Kidney epithelial cell (primary cell): ENCODE measurements around the gene RAB17. TPM values are rescaled to one million over a fixed set of nuclear protein-coding genes. Genes with fewer than 3 reads are reported as not detected.
A peak's percentile ranks its signal among the peaks of the same experiment; 100 is the strongest.

Experiments used
- DNase-seq: peaks from one replicate; pipeline ENCODE4 v3.0.0-alpha.2; 2010; ENCODE audit warnings: low read depth
- H3K27me3 ChIP-seq: 2 replicates; pipeline ENCODE4 v1.6.0; 2011; ENCODE audit warnings: low read length; ENCODE audit not compliant: control insufficient read depth, insufficient read depth
- H3K36me3 ChIP-seq: 2 replicates; pipeline ENCODE4 v1.5.1; 2011; ENCODE audit warnings: low read length; ENCODE audit not compliant: control insufficient read depth, insufficient read depth
- H3K4me3 ChIP-seq: 2 replicates; pipeline ENCODE4 v1.5.1; 2011; ENCODE audit warnings: low read depth, mild to moderate bottlenecking, control low read depth, low read length
- total RNA-seq: library from RNA; depleted of rRNA; stranded (reverse); fragments of >200 nt; gene quantifications from 2 replicates; pipeline ENCODE4 v1.2.3, GENCODE V29; 2015
- TF ChIP-seq, protein P1 (sequence below): IDR thresholded peaks from 2 replicates; pipeline ENCODE4 v1.5.1; 2011; ENCODE audit warnings: mild to moderate bottlenecking, moderate library complexity, low read length, control low read depth, inconsistent platforms; ENCODE audit not compliant: insufficient read depth, poor library complexity, severe bottlenecking

Gene RAB17
- total RNA-seq, 1 donor from 2014 or later: 12.1 TPM

DNA sequence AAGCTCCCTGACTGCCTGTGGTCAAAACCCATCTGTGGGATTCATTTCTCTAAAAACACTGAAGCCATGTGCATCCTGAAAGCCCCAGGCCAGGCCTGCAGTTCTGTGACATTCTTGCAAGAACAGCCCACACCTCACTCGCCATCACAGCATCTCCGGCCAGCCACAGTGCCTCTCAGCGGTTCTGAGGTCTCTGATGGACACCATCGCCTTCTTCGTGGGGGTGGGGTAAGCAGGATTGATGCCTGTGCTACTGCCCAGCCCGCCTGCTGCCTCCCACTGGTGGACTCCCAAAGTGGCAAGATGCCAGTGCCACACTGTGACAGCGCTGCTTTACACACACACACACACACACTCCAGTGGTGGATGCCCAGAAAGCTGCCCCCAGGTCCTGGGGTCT is 29.3 kb downstream of the RAB17 start:
- Histone ChIP-seq H3K27me3 (peaks cover 11% of the 10 kb centered on the region), H3K4me3 (no peak overlapping the region), H3K36me3 (no peaks in the 10 kb centered on the region)
- DNase-seq: no peak
- TF ChIP-seq, protein P1, sequence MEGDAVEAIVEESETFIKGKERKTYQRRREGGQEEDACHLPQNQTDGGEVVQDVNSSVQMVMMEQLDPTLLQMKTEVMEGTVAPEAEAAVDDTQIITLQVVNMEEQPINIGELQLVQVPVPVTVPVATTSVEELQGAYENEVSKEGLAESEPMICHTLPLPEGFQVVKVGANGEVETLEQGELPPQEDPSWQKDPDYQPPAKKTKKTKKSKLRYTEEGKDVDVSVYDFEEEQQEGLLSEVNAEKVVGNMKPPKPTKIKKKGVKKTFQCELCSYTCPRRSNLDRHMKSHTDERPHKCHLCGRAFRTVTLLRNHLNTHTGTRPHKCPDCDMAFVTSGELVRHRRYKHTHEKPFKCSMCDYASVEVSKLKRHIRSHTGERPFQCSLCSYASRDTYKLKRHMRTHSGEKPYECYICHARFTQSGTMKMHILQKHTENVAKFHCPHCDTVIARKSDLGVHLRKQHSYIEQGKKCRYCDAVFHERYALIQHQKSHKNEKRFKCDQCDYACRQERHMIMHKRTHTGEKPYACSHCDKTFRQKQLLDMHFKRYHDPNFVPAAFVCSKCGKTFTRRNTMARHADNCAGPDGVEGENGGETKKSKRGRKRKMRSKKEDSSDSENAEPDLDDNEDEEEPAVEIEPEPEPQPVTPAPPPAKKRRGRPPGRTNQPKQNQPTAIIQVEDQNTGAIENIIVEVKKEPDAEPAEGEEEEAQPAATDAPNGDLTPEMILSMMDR: no peak

DNA sequence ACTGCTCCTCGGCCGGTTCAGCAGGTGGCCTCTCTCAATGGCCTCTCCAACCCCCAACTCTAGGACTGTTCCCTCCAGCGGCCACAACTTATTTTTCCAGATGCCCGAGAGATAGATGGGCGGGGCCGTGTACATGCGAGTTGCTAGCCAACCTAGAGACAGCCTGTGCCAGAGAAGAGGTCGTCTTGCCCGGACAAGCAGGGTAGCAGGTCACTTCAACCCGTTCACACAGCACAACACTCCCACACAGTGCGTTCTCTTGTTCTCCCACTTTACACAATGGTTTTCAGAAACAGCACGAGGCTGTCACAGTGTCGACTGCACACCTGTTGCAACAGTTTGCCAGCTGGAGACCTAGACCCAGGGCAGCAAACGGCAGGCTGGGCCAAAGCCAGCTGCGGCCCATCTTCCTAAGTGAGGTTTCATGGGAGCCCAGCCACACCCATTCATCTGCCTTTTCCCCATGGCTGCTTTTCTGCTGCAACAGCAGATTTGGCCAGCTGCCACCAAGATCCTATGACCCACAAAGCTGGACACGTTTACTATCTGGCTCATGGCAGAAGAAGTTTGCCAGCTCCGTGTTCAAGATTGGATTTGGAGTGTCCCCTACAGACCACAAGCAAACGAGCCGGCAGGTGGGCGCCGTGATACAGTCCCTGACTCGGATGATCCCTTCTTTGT is 31.4 kb downstream of the RAB17 start:
- Histone ChIP-seq H3K4me3 (no peak overlapping the region), H3K36me3 (peaks cover 2% of the 10 kb centered on the region), H3K27me3 (peaks cover 11% of the 10 kb centered on the region)
- TF ChIP-seq, protein P1: no peak
- peak; percentile 39 for DNase-seq

DNA sequence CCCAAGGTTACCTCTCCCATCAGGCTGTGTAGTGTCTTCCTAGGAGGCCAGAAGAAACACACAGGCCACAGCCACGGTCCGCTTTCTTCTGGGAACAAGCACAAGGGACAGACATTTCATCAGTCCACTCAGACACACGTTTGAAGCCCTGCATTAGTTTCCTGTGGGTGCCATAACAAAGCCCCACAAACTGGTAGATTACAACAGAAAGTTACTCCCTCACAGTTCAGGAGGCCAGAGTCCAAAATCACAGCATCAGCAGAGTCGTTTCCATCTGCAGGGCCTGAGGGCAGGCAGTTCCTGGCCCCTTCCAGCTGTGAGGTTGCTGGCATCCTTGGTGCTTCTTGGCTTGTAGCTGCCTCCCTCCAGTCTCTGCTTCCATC is 32.9 kb downstream of the RAB17 start:
- Histone ChIP-seq H3K36me3 (peaks cover 4% of the 10 kb centered on the region), H3K27me3 (no peaks in the 10 kb centered on the region), H3K4me3 (no peak overlapping the region)
- DNase-seq: no peak
- TF ChIP-seq, protein P1: no peak

DNA sequence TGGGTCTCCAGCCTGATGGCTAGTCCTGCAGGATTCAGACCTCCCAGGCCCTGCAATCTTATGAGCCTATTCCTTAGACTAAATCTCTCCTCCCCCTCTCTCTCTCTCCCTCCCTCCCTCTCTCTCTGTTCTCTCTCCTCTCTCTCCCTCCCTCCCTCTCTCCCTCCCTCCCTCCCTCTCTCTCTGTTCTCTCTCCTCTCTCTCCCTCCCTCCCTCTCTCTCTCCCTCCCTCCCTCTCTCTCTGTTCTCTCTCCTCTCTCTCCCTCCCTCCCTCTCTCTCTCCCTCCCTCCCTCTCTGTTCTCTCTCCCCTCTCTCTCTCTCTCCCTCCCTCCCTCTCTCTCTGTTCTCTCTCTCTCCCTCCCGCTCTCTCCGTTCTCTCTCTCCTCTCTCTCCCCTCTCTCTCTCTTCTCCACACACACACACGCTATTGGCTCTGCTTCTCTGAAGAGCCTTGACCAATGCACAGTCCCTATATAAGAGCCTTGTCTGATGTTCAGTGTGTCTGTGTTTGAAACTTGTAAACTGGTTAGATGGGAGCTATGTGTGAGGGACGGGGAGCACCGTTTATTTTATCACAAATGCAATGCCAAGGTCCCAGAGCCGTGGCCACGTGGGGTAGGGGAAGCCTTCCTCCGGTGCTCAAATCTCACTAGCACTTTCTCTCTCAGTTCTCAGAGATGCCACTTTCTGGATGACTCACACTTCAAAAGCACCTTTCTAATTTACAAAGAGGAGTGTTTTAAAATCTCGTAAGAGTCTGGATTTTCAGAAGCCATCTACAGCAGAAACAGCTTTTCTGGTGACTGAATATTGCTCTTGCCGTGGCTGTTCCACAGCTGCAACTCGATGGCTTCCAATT is 33.5 kb downstream of the RAB17 start:
- DNase-seq: no peak
- TF ChIP-seq, protein P1: no peak

DNA sequence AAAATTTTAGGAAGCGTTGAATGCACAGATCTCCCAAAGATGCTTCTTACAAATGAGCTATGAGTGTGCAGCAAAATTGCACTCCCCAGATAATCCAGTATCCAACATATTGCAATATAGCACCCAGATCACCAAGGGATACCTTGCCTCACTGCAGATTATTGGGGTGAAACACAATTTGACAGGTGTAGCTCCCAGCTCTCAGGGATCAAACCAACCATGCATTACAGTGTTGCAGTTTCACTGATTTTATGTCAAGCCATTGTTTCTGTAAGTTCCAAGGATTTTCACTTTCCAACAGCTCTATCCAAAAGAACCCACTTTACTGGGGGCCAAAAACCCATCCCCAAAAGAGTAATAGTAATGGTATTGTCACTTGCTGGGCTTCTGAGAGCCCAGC is 35.0 kb downstream of the RAB17 start:
- H3K4me3 ChIP-seq: no peak overlapping the region
- no peak for DNase-seq
- no peaks in the 10 kb centered on the region for H3K27me3 ChIP-seq
- peaks cover 4% of the 10 kb centered on the region for H3K36me3 ChIP-seq
- TF ChIP-seq, protein P1: no peak

More for the DNA sequence above, 33.5 kb downstream of the RAB17 start:
- no peak overlapping the region for H3K4me3 ChIP-seq
- H3K27me3 ChIP-seq: no peaks in the 10 kb centered on the region
- peaks cover 4% of the 10 kb centered on the region for H3K36me3 ChIP-seq
